Vagina (tissue), 2 donors: ENCODE data around the gene PTTG1IP2. TPM values are rescaled to one million over a fixed set of nuclear protein-coding genes. Genes with fewer than 3 reads are reported as not detected.
"Not testable (repeated sequence)": the region's sequence is repeated elsewhere in the genome, so short reads cannot be mapped to it uniquely, and the experiment has no call there.

Experiments used
- DNase-seq, 2 donors: peaks; one replicate each; pipeline ENCODE4 v3.0.0-alpha.2; 2017; ENCODE audit errors: extremely low spot score in 2 of 2
- H3K27ac ChIP-seq: fragments of 200-600 bp; sonication (generic); one replicate; pipeline ENCODE4 v1.5.1; 2019
- H3K27me3 ChIP-seq: fragments of 200-600 bp; sonication (generic); one replicate; pipeline ENCODE4 v1.5.1; 2019
- H3K36me3 ChIP-seq, 2 donors: fragments of 200-600 bp; sonication (generic); one replicate each; pipeline ENCODE4 v1.5.1; 2017 to 2019
- H3K4me1 ChIP-seq: fragments of 200-600 bp; sonication (generic); one replicate; pipeline ENCODE4 v1.5.1; 2019
- H3K4me3 ChIP-seq, 2 donors: fragments of 200-600 bp; sonication (generic); 1 replicate in 1 of 2; 2 replicates in 1 of 2; pipeline ENCODE4 v1.5.1; 2016 to 2019
- H3K9me3 ChIP-seq: fragments of 200-600 bp; sonication (generic); one replicate; pipeline ENCODE4 v1.5.1; 2019
- POLR2A ChIP-seq, 2 donors: fragments of 450-650 bp; IDR thresholded peaks; one replicate each; pipeline ENCODE4 v1.6.1; 2017; ENCODE audit warnings: antibody characterized with exemption in 2 of 2, mild to moderate bottlenecking in 2 of 2, moderate library complexity in 2 of 2
- POLR2AphosphoS5 ChIP-seq, 2 donors: sonication (generic); formaldehyde crosslinking; IDR thresholded peaks; one replicate each; pipeline ENCODE4 v1.9.0; 2017; ENCODE audit warnings: antibody characterized with exemption in 2 of 2, mild to moderate bottlenecking in 2 of 2, low read depth in 1 of 2; ENCODE audit not compliant: insufficient read depth in 1 of 2
- intact Hi-C: fragments of 100-400 bp; cut with DNase I; formaldehyde crosslinking; loops from one replicate; pipeline ENCODE4 v1.15.1; 2023
- total RNA-seq: library from RNA; depleted of rRNA; stranded (reverse); fragments of >200 nt; gene quantifications from one replicate; pipeline ENCODE4 v1.2.3, GENCODE V29; 2016
- TF ChIP-seq, protein P1 (sequence below), 3 experiments: fragments of 450-650 bp in 2 of 3; fragments of 200-600 bp in 1 of 3; sonication (generic) in 1 of 3; IDR thresholded peaks; one replicate each; pipeline ENCODE4 v1.5.1; 2017 to 2019; ENCODE audit warnings: antibody characterized with exemption in 3 of 3, mild to moderate bottlenecking in 2 of 3, moderate library complexity in 2 of 3

PTTG1IP2 gene
- total RNA-seq, 1 donor from 2014 or later: not detected

DNA sequence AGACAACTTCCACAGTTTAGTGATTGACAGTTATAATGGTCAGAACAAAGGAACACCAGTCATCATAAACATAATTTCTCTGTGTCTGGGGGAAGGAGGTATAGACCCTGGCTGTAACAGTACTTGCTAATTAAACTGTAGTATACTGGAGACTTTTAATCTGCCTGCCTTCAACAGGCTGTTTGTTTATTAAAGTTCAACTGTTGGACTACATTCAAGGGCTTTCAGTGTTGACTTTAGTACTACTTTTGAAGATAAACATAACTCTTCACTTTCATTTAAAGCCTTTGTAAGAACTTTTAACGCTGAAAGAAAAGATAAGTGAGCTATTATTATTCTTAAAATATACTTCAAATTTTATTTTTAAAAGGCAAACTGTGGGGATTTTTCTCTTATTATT, 15.5 kb upstream of the PTTG1IP2 start:
- Histone ChIP-seq H3K9me3 (no peaks in the 10 kb centered on the region), H3K36me3 (no peaks in the 10 kb centered on the region), H3K27ac (no peak overlapping the region), H3K4me3 (no peak overlapping the region), H3K4me1 (peaks cover 8% of the 10 kb centered on the region), H3K27me3 (no peaks in the 10 kb centered on the region)
- DNase-seq: no peak
- intact Hi-C loops: loop anchor here (10.0 kb wide), 1 partner anchor 171 kb away; no protein-coding TSS in a partner anchor
- TF ChIP-seq, protein P1, sequence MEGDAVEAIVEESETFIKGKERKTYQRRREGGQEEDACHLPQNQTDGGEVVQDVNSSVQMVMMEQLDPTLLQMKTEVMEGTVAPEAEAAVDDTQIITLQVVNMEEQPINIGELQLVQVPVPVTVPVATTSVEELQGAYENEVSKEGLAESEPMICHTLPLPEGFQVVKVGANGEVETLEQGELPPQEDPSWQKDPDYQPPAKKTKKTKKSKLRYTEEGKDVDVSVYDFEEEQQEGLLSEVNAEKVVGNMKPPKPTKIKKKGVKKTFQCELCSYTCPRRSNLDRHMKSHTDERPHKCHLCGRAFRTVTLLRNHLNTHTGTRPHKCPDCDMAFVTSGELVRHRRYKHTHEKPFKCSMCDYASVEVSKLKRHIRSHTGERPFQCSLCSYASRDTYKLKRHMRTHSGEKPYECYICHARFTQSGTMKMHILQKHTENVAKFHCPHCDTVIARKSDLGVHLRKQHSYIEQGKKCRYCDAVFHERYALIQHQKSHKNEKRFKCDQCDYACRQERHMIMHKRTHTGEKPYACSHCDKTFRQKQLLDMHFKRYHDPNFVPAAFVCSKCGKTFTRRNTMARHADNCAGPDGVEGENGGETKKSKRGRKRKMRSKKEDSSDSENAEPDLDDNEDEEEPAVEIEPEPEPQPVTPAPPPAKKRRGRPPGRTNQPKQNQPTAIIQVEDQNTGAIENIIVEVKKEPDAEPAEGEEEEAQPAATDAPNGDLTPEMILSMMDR (IDR thresholded peaks at IDR 0.05): no peak
- TF ChIP-seq POLR2A (IDR thresholded peaks at IDR 0.05) (no peak), POLR2AphosphoS5 (IDR thresholded peaks at IDR 0.05; ENCODE audit: insufficient read depth in 1 of 2, low read depth in 1 of 2) (no peak)

DNA sequence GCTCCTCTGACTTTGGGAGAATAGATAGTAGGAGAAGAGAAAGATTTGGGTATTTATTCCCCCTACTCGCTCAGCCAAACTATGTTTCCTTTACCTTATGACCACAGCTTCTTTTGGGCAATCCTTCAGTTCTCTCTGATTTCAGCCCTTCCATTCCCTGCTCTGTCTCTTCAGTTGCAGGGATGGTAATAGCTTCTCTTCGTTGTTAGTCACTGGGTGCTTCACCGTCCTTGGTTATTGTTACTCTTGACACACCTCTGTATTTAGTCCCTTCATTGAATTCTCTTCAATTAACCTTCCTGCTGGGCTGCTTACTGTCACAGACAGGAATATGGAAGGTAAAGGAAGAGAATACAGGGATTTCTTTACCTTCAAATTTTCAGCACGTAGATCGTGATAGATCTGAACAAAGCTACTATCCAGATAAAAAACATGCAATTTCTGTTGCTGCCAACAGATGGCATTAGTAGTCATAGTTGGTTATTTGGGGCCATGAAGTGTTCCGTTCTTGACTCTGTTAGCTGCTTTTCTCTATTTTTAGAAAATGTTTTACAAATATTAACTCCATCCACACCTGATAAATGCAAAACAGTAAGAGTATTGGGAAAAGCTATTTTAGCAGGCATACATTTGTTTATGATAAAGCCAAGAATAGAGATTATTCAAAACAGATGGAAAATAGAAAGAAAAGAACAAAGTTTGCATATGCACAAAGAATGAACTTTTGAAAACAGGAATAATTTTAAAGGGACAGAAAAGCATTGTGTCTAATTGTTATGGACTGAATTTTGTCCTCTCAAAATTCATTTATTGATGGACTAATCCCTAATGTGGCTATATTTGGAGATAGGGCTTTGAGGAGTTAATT, 14.0 kb upstream of the PTTG1IP2 start:
- Histone ChIP-seq H3K36me3 (no peaks in the 10 kb centered on the region), H3K4me1 (peaks cover 8% of the 10 kb centered on the region), H3K4me3 (no peak overlapping the region), H3K27me3 (no peaks in the 10 kb centered on the region), H3K27ac (no peak overlapping the region), H3K9me3 (no peaks in the 10 kb centered on the region)
- DNase-seq: no peak
- TF ChIP-seq POLR2AphosphoS5 (IDR thresholded peaks at IDR 0.05; ENCODE audit: insufficient read depth in 1 of 2, low read depth in 1 of 2): no peak
- no peak for TF ChIP-seq POLR2A (IDR thresholded peaks at IDR 0.05)
- TF ChIP-seq, protein P1 (IDR thresholded peaks at IDR 0.05): peak; percentile 4 to 45 (median 35)
- intact Hi-C loops: loop anchor here (10.0 kb wide), 1 partner anchor 169 kb away; no protein-coding TSS in a partner anchor

DNA sequence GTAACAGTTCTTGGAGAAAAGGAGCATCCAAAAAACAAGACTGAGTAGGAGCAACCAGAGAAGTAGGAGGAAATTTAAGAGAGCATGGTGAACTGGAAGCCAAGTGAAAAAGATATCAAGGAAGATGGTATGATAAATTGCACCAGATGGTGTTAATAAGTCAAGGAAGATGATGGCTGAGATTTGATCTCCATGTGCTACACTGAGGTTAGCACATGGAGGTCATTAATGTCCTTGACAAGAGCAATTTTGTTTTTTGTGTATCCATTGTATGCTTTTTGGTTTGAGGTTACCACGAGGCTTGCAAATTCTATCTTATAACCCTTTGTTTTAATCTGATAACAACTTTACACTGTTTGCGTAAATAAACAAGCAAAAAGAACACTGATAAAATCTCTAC, 11.3 kb upstream of the PTTG1IP2 start:
- no peak for DNase-seq
- H3K27me3 ChIP-seq: no peaks in the 10 kb centered on the region
- TF ChIP-seq POLR2A (IDR thresholded peaks at IDR 0.05) (no peak), POLR2AphosphoS5 (IDR thresholded peaks at IDR 0.05; ENCODE audit: insufficient read depth in 1 of 2, low read depth in 1 of 2) (no peak)
- TF ChIP-seq, protein P1 (IDR thresholded peaks at IDR 0.05): no peak
- peaks cover 8% of the 10 kb centered on the region for H3K4me1 ChIP-seq
- no peak overlapping the region for H3K27ac ChIP-seq
- H3K4me3 ChIP-seq: no peak overlapping the region
- intact Hi-C loops: loop anchor here (10.0 kb wide), 1 partner anchor 167 kb away; no protein-coding TSS in a partner anchor
- H3K9me3 ChIP-seq: no peaks in the 10 kb centered on the region
- H3K36me3 ChIP-seq: no peaks in the 10 kb centered on the region

DNA sequence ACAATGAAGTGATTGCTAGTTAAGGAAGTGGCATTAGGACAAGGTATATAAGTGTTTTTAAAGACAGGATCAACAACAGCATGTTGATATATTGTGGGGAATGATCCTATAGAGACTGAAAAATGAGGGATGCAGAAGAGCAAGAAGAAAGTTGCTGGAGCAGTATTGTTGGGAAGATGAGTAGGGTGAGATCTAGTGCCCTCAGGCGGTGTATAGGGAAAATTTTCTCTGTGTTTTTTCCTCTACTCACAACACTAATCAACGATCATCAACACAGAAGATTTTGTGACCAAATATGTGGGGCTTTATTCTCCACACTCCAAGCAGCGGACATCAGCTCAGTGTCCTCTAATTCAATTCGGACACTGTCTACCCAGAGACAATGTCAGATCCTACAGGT, 9.6 kb upstream of the PTTG1IP2 start:
- no peak overlapping the region for H3K27ac ChIP-seq
- no peak overlapping the region for H3K4me3 ChIP-seq
- DNase-seq: no peak
- no peaks in the 10 kb centered on the region for H3K27me3 ChIP-seq
- TF ChIP-seq, protein P1 (IDR thresholded peaks at IDR 0.05): no peak
- TF ChIP-seq POLR2A (IDR thresholded peaks at IDR 0.05): no peak
- TF ChIP-seq POLR2AphosphoS5 (IDR thresholded peaks at IDR 0.05; ENCODE audit: insufficient read depth in 1 of 2, low read depth in 1 of 2): no peak
- intact Hi-C loops: loop anchor here (10.0 kb wide), 1 partner anchor 165 kb away; no protein-coding TSS in a partner anchor
- peaks cover 7% of the 10 kb centered on the region for H3K4me1 ChIP-seq
- no peaks in the 10 kb centered on the region for H3K36me3 ChIP-seq
- no peaks in the 10 kb centered on the region for H3K9me3 ChIP-seq

DNA sequence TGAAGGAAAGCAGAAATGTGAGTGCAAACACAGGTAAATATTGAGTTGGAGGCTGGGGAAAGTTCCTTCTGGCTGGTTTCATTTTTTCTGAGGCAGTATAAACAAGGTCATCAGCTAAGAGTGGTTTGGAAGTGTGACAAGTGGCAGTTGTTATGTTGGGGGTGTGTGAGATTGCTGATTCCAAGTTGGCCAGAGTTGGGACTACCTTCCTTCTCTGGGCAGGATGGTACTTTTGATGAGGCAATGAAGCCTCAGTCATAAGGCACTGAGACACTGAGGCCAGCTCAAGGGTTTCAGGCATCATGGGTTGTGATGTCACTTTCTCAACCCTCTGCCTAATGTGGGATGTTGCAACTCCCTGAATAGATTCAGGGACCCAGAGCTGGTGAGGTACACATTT, 8.2 kb upstream of the PTTG1IP2 start:
- no peaks in the 10 kb centered on the region for H3K4me1 ChIP-seq
- H3K27me3 ChIP-seq: no peaks in the 10 kb centered on the region
- no peak overlapping the region for H3K27ac ChIP-seq
- DNase-seq: no peak
- no peaks in the 10 kb centered on the region for H3K9me3 ChIP-seq
- TF ChIP-seq POLR2AphosphoS5 (IDR thresholded peaks at IDR 0.05; ENCODE audit: insufficient read depth in 1 of 2, low read depth in 1 of 2) (no peak), POLR2A (IDR thresholded peaks at IDR 0.05) (no peak)
- TF ChIP-seq, protein P1 (IDR thresholded peaks at IDR 0.05): no peak
- no peak overlapping the region for H3K4me3 ChIP-seq
- no peaks in the 10 kb centered on the region for H3K36me3 ChIP-seq
- intact Hi-C loops: no loop called here

DNA sequence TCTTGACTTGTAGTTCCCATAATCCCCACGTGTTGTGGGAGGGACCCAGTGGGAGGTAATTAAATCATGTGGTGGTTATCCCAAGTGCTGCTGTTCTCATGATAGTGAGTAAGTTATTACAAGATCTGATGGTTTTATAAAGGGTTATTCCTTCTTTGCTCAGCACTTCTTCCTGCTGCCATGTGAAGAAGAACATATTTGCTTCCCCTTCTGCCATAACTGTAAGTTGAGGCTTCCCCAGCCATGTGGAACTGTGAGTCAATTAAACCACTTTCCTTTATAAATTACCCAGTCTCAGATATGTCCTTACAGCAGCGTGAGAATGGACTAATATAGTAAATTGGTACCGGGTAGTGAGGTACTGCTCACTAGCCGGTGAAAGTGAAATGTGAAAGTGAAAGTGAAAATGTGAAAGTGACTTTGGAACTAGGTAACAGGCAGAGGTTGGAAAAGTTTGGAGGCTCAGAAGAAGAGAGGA, 6.2 kb upstream of the PTTG1IP2 start:
- H3K9me3 ChIP-seq, H3K4me1 ChIP-seq, H3K36me3 ChIP-seq, DNase-seq, H3K27me3 ChIP-seq, H3K27ac ChIP-seq, intact Hi-C loops: not testable (repeated sequence)
- peak overlapping the region; percentile 30 to 39 for H3K4me3 ChIP-seq
